IMR-90 (cell line): ENCODE results near the gene MAB21L4. TPM values are rescaled to one million over a fixed set of nuclear protein-coding genes. Genes with fewer than 3 reads are reported as not detected.
A peak's percentile ranks its signal among the peaks of the same experiment; 100 is the strongest.

Experiments
- ATAC-seq: fragments of 200-7000 bp; cut with Tn5 transposase; 2 replicates; pipeline ENCODE4 v1.9.1; 2020; ENCODE audit warnings: low read depth, mild to moderate bottlenecking, moderate library complexity
- BruUV-seq: library from RNA; stranded (reverse); fragments of 400-500 nt; replicated peaks from 2 replicates; lab custom pipeline; 2021; lab: Mats Ljungman, UMichigan
- CTCF ChIA-PET: fragments of 300-600 bp; formaldehyde crosslinking; extraction: SDS; loops from one replicate; lab custom pipeline; 2021; ENCODE audit warnings: antibody characterized with exemption; lab: Yijun Ruan, JAX
- POLR2A ChIA-PET: fragments of 300-600 bp; sonication (Branson Sonifier 250); formaldehyde crosslinking; loops from one replicate; lab custom pipeline; 2022; ENCODE audit warnings: antibody characterized with exemption; ENCODE audit not compliant: unreplicated experiment; lab: Charles Lee
- DNase-seq: peaks from one replicate; pipeline ENCODE4 v3.0.0; 2013
- H2AFZ ChIP-seq: replicated peaks from 2 replicates; pipeline ENCODE3; 2013; ENCODE audit warnings: low read length, mild to moderate bottlenecking; ENCODE audit not compliant: poor library complexity
- H2AK5ac ChIP-seq: 2 replicates; pipeline ENCODE4 v1.6.1; 2013; ENCODE audit warnings: low read depth, low read length, inconsistent platforms
- H2AK9ac ChIP-seq: replicated peaks from 2 replicates; pipeline ENCODE3; 2013; ENCODE audit warnings: mild to moderate bottlenecking, low read depth, low read length, moderate library complexity; ENCODE audit not compliant: poor library complexity
- H2BK120ac ChIP-seq: 2 replicates; pipeline ENCODE4 v1.6.1; 2013; ENCODE audit warnings: low read depth, low read length, inconsistent platforms
- H2BK15ac ChIP-seq: 3 replicates; pipeline ENCODE4 v1.6.1; 2013; ENCODE audit warnings: low read depth, low read length, inconsistent platforms
- H2BK20ac ChIP-seq: 2 replicates; pipeline ENCODE4 v1.6.1; 2013; ENCODE audit warnings: low read depth, mild to moderate bottlenecking, inconsistent platforms, low read length, moderate library complexity
- H2BK5ac ChIP-seq: 2 replicates; pipeline ENCODE4 v1.6.1; 2013; ENCODE audit warnings: mild to moderate bottlenecking, low read depth, low read length, inconsistent platforms; ENCODE audit not compliant: poor library complexity, severe bottlenecking
- H3K14ac ChIP-seq: replicated peaks from 2 replicates; pipeline ENCODE4 v1.6.1; 2013; ENCODE audit warnings: low read depth, low read length, inconsistent platforms
- H3K18ac ChIP-seq: 2 replicates; pipeline ENCODE4 v1.6.1; 2013; ENCODE audit warnings: low read depth, low read length, control low read depth
- H3K23ac ChIP-seq: 2 replicates; pipeline ENCODE4 v1.6.1; 2013; ENCODE audit warnings: low read depth, low read length, inconsistent platforms
- H3K27ac ChIP-seq: 2 replicates; pipeline ENCODE4 v1.5.1; 2013; ENCODE audit warnings: mild to moderate bottlenecking, control low read depth, low read length; ENCODE audit not compliant: insufficient read depth
- H3K27me3 ChIP-seq: 2 replicates; pipeline ENCODE4 v1.6.1; 2013; ENCODE audit warnings: low read length; ENCODE audit not compliant: control insufficient read depth, insufficient read depth
- H3K36me3 ChIP-seq: 2 replicates; pipeline ENCODE4 v1.6.1; 2013; ENCODE audit warnings: low read length, mixed read lengths; ENCODE audit not compliant: control insufficient read depth, insufficient read depth
- H3K4ac ChIP-seq: 2 replicates; pipeline ENCODE4 v1.6.1; 2013; ENCODE audit warnings: low read depth, low read length, inconsistent platforms
- H3K4me1 ChIP-seq: 2 replicates; pipeline ENCODE4 v1.6.1; 2013; ENCODE audit warnings: low read length, mixed read lengths; ENCODE audit not compliant: control insufficient read depth, insufficient read depth
- H3K4me2 ChIP-seq: 2 replicates; pipeline ENCODE4 v1.6.1; 2013; ENCODE audit warnings: low read depth, mild to moderate bottlenecking, control low read depth, low read length, moderate library complexity
- H3K4me3 ChIP-seq: 2 replicates; pipeline ENCODE4 v1.5.1; 2013; ENCODE audit warnings: low read depth, mild to moderate bottlenecking, control low read depth, low read length, moderate library complexity; ENCODE audit not compliant: insufficient read depth
- H3K56ac ChIP-seq: 2 replicates; pipeline ENCODE4 v1.6.1; 2013; ENCODE audit warnings: low read length, inconsistent platforms; ENCODE audit not compliant: insufficient read depth; ENCODE audit errors: extremely low read depth
- H3K79me1 ChIP-seq, 2 experiments: 2 replicates each; pipeline ENCODE4 v1.6.1; 2013; ENCODE audit warnings: low read length in 2 of 2, inconsistent platforms in 1 of 2, low read depth in 1 of 2
- H3K9ac ChIP-seq: 2 replicates; pipeline ENCODE4 v1.6.1; 2013; ENCODE audit warnings: low read depth, low read length, control low read depth
- H3K9me1 ChIP-seq: 2 replicates; pipeline ENCODE4 v1.6.1; 2013; ENCODE audit warnings: low read length, inconsistent platforms; ENCODE audit not compliant: insufficient read depth
- H3K9me3 ChIP-seq: 2 replicates; pipeline ENCODE4 v1.6.1; 2013; ENCODE audit warnings: low read length; ENCODE audit not compliant: control insufficient read depth, insufficient read depth
- H4K20me1 ChIP-seq: 2 replicates; pipeline ENCODE4 v1.6.1; 2013; ENCODE audit warnings: low read length, inconsistent platforms; ENCODE audit not compliant: insufficient read depth
- H4K5ac ChIP-seq: 2 replicates; pipeline ENCODE4 v1.6.1; 2013; ENCODE audit warnings: mild to moderate bottlenecking, low read depth, low read length, control low read depth
- H4K8ac ChIP-seq, 2 experiments: 2 replicates each; pipeline ENCODE4 v1.6.1; 2013; ENCODE audit warnings: low read depth in 2 of 2, low read length in 2 of 2, control low read depth in 1 of 2, inconsistent platforms in 1 of 2
- H4K91ac ChIP-seq: 2 replicates; pipeline ENCODE4 v1.6.1; 2013; ENCODE audit warnings: low read depth, low read length, inconsistent platforms; ENCODE audit not compliant: insufficient read depth
- BHLHE40 ChIP-seq: fragments of 150-350 bp; IDR thresholded peaks from 2 replicates; pipeline ENCODE4 v1.6.1; 2016; ENCODE audit warnings: mild to moderate bottlenecking, low read depth, low read length
- CEBPB ChIP-seq: IDR thresholded peaks from 2 replicates; pipeline ENCODE4 v1.6.1; 2012; ENCODE audit warnings: low read depth, low read length, improper control_type of control experiment
- CHD1 ChIP-seq: IDR thresholded peaks from 2 replicates; pipeline ENCODE4 v1.6.1; 2012; ENCODE audit warnings: low read depth, low read length, improper control_type of control experiment
- CTCF ChIP-seq: conservative IDR thresholded peaks from 2 replicates; pipeline ENCODE4 v1.5.1; 2012; ENCODE audit warnings: mild to moderate bottlenecking, low read depth, low read length, improper control_type of control experiment
- ELK1 ChIP-seq: fragments of 150-350 bp; IDR thresholded peaks from 2 replicates; pipeline ENCODE4 v1.6.1; 2016; ENCODE audit warnings: low read depth, mild to moderate bottlenecking, low read length, moderate library complexity, borderline replicate concordance
- MAFK ChIP-seq: IDR thresholded peaks from 2 replicates; pipeline ENCODE4 v1.6.1; 2012; ENCODE audit warnings: low read depth, low read length, improper control_type of control experiment
- MAZ ChIP-seq: IDR thresholded peaks from 2 replicates; pipeline ENCODE4 v1.6.1; 2012; ENCODE audit warnings: low read depth, mild to moderate bottlenecking, low read length, improper control_type of control experiment, moderate library complexity, borderline replicate concordance
- MXI1 ChIP-seq: IDR thresholded peaks from 2 replicates; pipeline ENCODE4 v1.6.1; 2012; ENCODE audit warnings: low read depth, mild to moderate bottlenecking, low read length, moderate library complexity, borderline replicate concordance
- POLR2A ChIP-seq: IDR thresholded peaks from 2 replicates; pipeline ENCODE4 v1.6.1; 2012; ENCODE audit warnings: mild to moderate bottlenecking, low read depth, low read length
- RCOR1 ChIP-seq: IDR thresholded peaks from 2 replicates; pipeline ENCODE4 v1.6.1; 2012; ENCODE audit warnings: mild to moderate bottlenecking, low read length, improper control_type of control experiment; ENCODE audit not compliant: insufficient replicate concordance
- SMC3 ChIP-seq: fragments of 150-350 bp; IDR thresholded peaks from 2 replicates; pipeline ENCODE4 v1.6.1; 2016; ENCODE audit warnings: low read depth, mild to moderate bottlenecking, antibody characterized with exemption, low read length, moderate library complexity
- WGBS, 2 experiments: methylation state at CpG; one replicate each; pipeline versions ENCODE4 v1.1.5 to v1.1.7; 2013; ENCODE audit warnings: missing lambda C conversion rate in 2 of 2; ENCODE audit not compliant: insufficient read length in 1 of 2; ENCODE audit errors: extremely low coverage in 2 of 2; 5-methylcytosine and 5-hydroxymethylcytosine counted together
- dilution Hi-C: fragments of 300-500 bp; cut with HindIII; formaldehyde crosslinking; loops from one replicate; pipeline ENCODE4 v1.14.3; 2018; ENCODE audit warnings: low sequenced_read_pairs; ENCODE audit not compliant: unreplicated experiment
- in situ Hi-C: fragments of 300-500 bp; cut with MboI; formaldehyde crosslinking; loops from 3 replicates; pipeline ENCODE4 v1.14.3; 2019; ENCODE audit warnings: low sequenced_read_pairs, inconsistent platforms, mixed read lengths
- intact Hi-C: fragments of 100-400 bp; cut with micrococcal nuclease; formaldehyde crosslinking; loops from 2 replicates; pipeline ENCODE4 v1.10.0; 2022
- polyA plus RNA-seq, 3 experiments: library from polyadenylated mRNA; depleted of rRNA; stranded (reverse); fragments of >200 nt; gene quantifications; 2 replicates each; pipeline ENCODE4 v1.2.3, GENCODE V29; 2012; ENCODE audit warnings: low replicate concordance in 1 of 3
- total RNA-seq: library from RNA; depleted of rRNA; stranded (reverse); fragments of >200 nt; gene quantifications from 2 replicates; pipeline ENCODE4 v1.2.3, GENCODE V29; 2012
- TF ChIP-seq, protein P1 (sequence below): fragments of 150-350 bp; IDR thresholded peaks from 2 replicates; pipeline ENCODE4 v1.6.1; 2017; ENCODE audit warnings: mild to moderate bottlenecking, antibody characterized with exemption, low read length, low read depth

MAB21L4 gene
- total and polyA plus RNA-seq, 2 of the 4 experiments (the other 2 are of a cell fraction): not detected

- Histone ChIP-seq H3K4me3 (no peak overlapping the region), H4K8ac (no peak overlapping the region), H3K4ac (no peak overlapping the region), H3K14ac (no peak overlapping the region), H3K9ac (no peak overlapping the region), H3K27me3 (peaks cover 6% of the 10 kb centered on the region; the same call in 1 of the 2 replicates), H3K4me2 (no peak overlapping the region), H3K56ac (no peak overlapping the region), H3K18ac (no peak overlapping the region), H3K9me3 (no peaks in the 10 kb centered on the region), H4K20me1 (no peaks in the 10 kb centered on the region), H3K79me1 (no peaks in the 10 kb centered on the region), H4K91ac (no peak overlapping the region), H2AFZ (peak overlapping the region; percentile 2), H2BK120ac (no peak overlapping the region), H3K23ac (no peak overlapping the region), H2AK9ac (no peak overlapping the region), H4K5ac (no peak overlapping the region), H3K4me1 (peaks cover 16% of the 10 kb centered on the region), H2BK5ac (no peak overlapping the region), H2BK20ac (no peak overlapping the region), H2AK5ac (no peak overlapping the region), H2BK15ac (no peak overlapping the region), H3K36me3 (no peaks in the 10 kb centered on the region), H3K27ac (no peak overlapping the region), H3K9me1 (no peaks in the 10 kb centered on the region; the same call in 1 of the 2 replicates)
- 62% methylated on average over 3 of the region's 17 CpGs; no CpG with 5 or more reads in 1 of the 2 experiments for WGBS, 2 experiments
- POLR2A ChIA-PET: interaction anchor here (0.6 kb wide), 1 partner anchor 16 kb away, joined by 3 read pairs; no protein-coding TSS in a partner anchor
- intact Hi-C loops (no loop called here), in situ Hi-C loops (no loop called here), dilution Hi-C loops (no loop called here)
- CTCF ChIA-PET: no interaction called here
- no peak for TF ChIP-seq CHD1
- TF ChIP-seq POLR2A: no peak
- TF ChIP-seq SMC3: no peak
- no peak for TF ChIP-seq RCOR1
- no peak for TF ChIP-seq CTCF
- TF ChIP-seq MXI1: no peak
- TF ChIP-seq MAFK: no peak
- no peak for TF ChIP-seq BHLHE40
- TF ChIP-seq ELK1: no peak
- TF ChIP-seq, protein P1, sequence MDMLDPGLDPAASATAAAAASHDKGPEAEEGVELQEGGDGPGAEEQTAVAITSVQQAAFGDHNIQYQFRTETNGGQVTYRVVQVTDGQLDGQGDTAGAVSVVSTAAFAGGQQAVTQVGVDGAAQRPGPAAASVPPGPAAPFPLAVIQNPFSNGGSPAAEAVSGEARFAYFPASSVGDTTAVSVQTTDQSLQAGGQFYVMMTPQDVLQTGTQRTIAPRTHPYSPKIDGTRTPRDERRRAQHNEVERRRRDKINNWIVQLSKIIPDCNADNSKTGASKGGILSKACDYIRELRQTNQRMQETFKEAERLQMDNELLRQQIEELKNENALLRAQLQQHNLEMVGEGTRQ: no peak
- TF ChIP-seq CEBPB: no peak
- TF ChIP-seq MAZ: no peak
- DNase-seq: no peak
- BruUV-seq: no TSS peak
- ATAC-seq: no peak
Measured at GRCh38 chr2:240909216-240909974, 13.4 kb upstream of the MAB21L4 start.
